HEK293T (cell line): ENCODE data around the gene NKAP.
"Not testable (repeated sequence)": the region's sequence is repeated elsewhere in the genome, so short reads cannot be mapped to it uniquely, and the experiment has no call there.

Experiments used
- CTCF ChIA-PET: fragments of 350-600 bp; formaldehyde crosslinking; extraction: SDS; loops from one replicate; lab custom pipeline; 2021; ENCODE audit warnings: antibody characterized with exemption, inconsistent platforms; lab: Yijun Ruan, JAX
- POLR2A ChIA-PET: fragments of 350-600 bp; formaldehyde crosslinking; extraction: SDS; loops from one replicate; lab custom pipeline; 2020; ENCODE audit warnings: antibody characterized with exemption, inconsistent platforms; lab: Yijun Ruan, JAX
- DNase-seq: peaks from one replicate; pipeline ENCODE4 v3.0.0; 2012; ENCODE audit warnings: mixed read lengths; ENCODE audit errors: extremely low spot score
- ARNT ChIP-seq: fragments of 450-650 bp; IDR thresholded peaks from 2 replicates; pipeline ENCODE4 v1.6.1; 2017; ENCODE audit warnings: mild to moderate bottlenecking
- BHLHE40 ChIP-seq: fragments of 450-650 bp; IDR thresholded peaks from 2 replicates; pipeline ENCODE4 v1.6.1; 2016; ENCODE audit warnings: mild to moderate bottlenecking, moderate library complexity, borderline replicate concordance
- CTBP1 ChIP-seq: fragments of 450-650 bp; IDR thresholded peaks from 2 replicates; pipeline ENCODE4 v1.6.1; 2016; ENCODE audit warnings: borderline replicate concordance
- ELF4 ChIP-seq: fragments of 450-650 bp; IDR thresholded peaks from 2 replicates; pipeline ENCODE4 v1.6.1; 2017; ENCODE audit warnings: antibody characterized with exemption
- FOXA1 ChIP-seq: fragments of 450-650 bp; IDR thresholded peaks from 2 replicates; pipeline ENCODE4 v1.6.1; 2016; ENCODE audit warnings: mild to moderate bottlenecking
- FOXK2 ChIP-seq: fragments of 450-650 bp; IDR thresholded peaks from 2 replicates; pipeline ENCODE4 v1.6.1; 2016; ENCODE audit warnings: mild to moderate bottlenecking
- FOXM1 ChIP-seq: fragments of 450-650 bp; IDR thresholded peaks from 2 replicates; pipeline ENCODE4 v1.6.1; 2017; ENCODE audit warnings: mild to moderate bottlenecking, borderline replicate concordance
- HDGF ChIP-seq: fragments of 450-650 bp; IDR thresholded peaks from 2 replicates; pipeline ENCODE4 v1.6.1; 2017; ENCODE audit warnings: antibody characterized with exemption, borderline replicate concordance
- L3MBTL2 ChIP-seq: fragments of 450-650 bp; conservative IDR thresholded peaks from 2 replicates; pipeline ENCODE4 v1.6.1; 2016; ENCODE audit warnings: mild to moderate bottlenecking
- LEF1 ChIP-seq: fragments of 450-650 bp; IDR thresholded peaks from 2 replicates; pipeline ENCODE4 v1.6.1; 2017; ENCODE audit warnings: mild to moderate bottlenecking, borderline replicate concordance
- NFRKB ChIP-seq: fragments of 450-650 bp; IDR thresholded peaks from 2 replicates; pipeline ENCODE4 v1.6.1; 2016; ENCODE audit warnings: mild to moderate bottlenecking, moderate library complexity
- PKNOX1 ChIP-seq: fragments of 450-650 bp; IDR thresholded peaks from 2 replicates; pipeline ENCODE4 v1.6.1; 2016
- SP1 ChIP-seq: fragments of 450-650 bp; IDR thresholded peaks from 2 replicates; pipeline ENCODE4 v1.6.1; 2017
- SUZ12 ChIP-seq: fragments of 450-650 bp; IDR thresholded peaks from 2 replicates; pipeline ENCODE4 v1.6.1; 2016; ENCODE audit warnings: mild to moderate bottlenecking
- TARDBP ChIP-seq: fragments of 450-650 bp; IDR thresholded peaks from 2 replicates; pipeline ENCODE4 v1.6.1; 2016
- ZNF384 ChIP-seq: fragments of 450-650 bp; IDR thresholded peaks from 2 replicates; pipeline ENCODE4 v1.6.1; 2016

The NKAP gene

GRCh38 chrX:119983494-119983893, 39.9 kb upstream of the NKAP start:
- CTCF ChIA-PET: no interaction called here
- DNase-seq: no peak
- POLR2A ChIA-PET: no interaction called here
- TF ChIP-seq FOXA1: no peak
- no peak for TF ChIP-seq ARNT
- no peak for TF ChIP-seq SP1
- TF ChIP-seq ELF4: no peak
- TF ChIP-seq FOXK2: no peak
- no peak for TF ChIP-seq NFRKB
- TF ChIP-seq L3MBTL2: no peak
- TF ChIP-seq BHLHE40: no peak
- TF ChIP-seq LEF1: no peak
- TF ChIP-seq SUZ12: no peak
- no peak for TF ChIP-seq PKNOX1
- no peak for TF ChIP-seq CTBP1
- TF ChIP-seq ZNF384: no peak
- TF ChIP-seq TARDBP: no peak
- no peak for TF ChIP-seq FOXM1
- TF ChIP-seq HDGF: no peak

- ChIA-PET POLR2A (no interaction called here), CTCF (interaction anchor here (0.6 to 1.7 kb wide), 10 partner anchors 9 to 1380 kb away, joined by 3 to 8 read pairs (median 4); no protein-coding TSS in a partner anchor)
- TF ChIP-seq ARNT: no peak
- peak; percentile 49; the same call in 1 of the 2 replicates for TF ChIP-seq TARDBP
- TF ChIP-seq CTBP1: no peak
- TF ChIP-seq FOXA1: no peak
- DNase-seq: no peak
Observed at GRCh38 chrX:119982145-119982544, 38.6 kb upstream of the NKAP start.

- peak; percentile 73 for DNase-seq
- CTCF ChIA-PET: interaction anchor here (0.6 to 1.7 kb wide), 11 partner anchors 10 to 1379 kb away, joined by 3 to 8 read pairs (median 4); no protein-coding TSS in a partner anchor
- TF ChIP-seq ARNT: no peak
- peak; percentile 95 for TF ChIP-seq PKNOX1
- peak; percentile 91 for TF ChIP-seq ZNF384
- POLR2A ChIA-PET: no interaction called here
Observed at GRCh38 chrX:119981286-119982070, 37.9 kb upstream of the NKAP start.

- POLR2A ChIA-PET, DNase-seq, CTCF ChIA-PET: not testable (repeated sequence)
Observed at GRCh38 chrX:119977172-119977571, 33.6 kb upstream of the NKAP start.

- no peak for DNase-seq
- TF ChIP-seq L3MBTL2: no peak
- no peak for TF ChIP-seq TARDBP
- no peak for TF ChIP-seq FOXA1
- no peak for TF ChIP-seq FOXK2
- TF ChIP-seq CTBP1: no peak
- TF ChIP-seq ARNT: no peak
- no peak for TF ChIP-seq NFRKB
- TF ChIP-seq LEF1: no peak
- TF ChIP-seq SUZ12: no peak
- no peak for TF ChIP-seq SP1
- no peak for TF ChIP-seq PKNOX1
- TF ChIP-seq FOXM1: no peak
- TF ChIP-seq BHLHE40: no peak
- no peak for TF ChIP-seq HDGF
- no peak for TF ChIP-seq ELF4
- TF ChIP-seq ZNF384: no peak
- ChIA-PET CTCF (no interaction called here), POLR2A (no interaction called here)
Observed at GRCh38 chrX:119971184-119971583, 27.6 kb upstream of the NKAP start.

- DNase-seq: no peak
- POLR2A ChIA-PET: no interaction called here
- CTCF ChIA-PET: no interaction called here
- no peak for TF ChIP-seq LEF1
- TF ChIP-seq FOXM1: no peak
- no peak for TF ChIP-seq FOXA1
- no peak for TF ChIP-seq ELF4
- no peak for TF ChIP-seq FOXK2
- no peak for TF ChIP-seq CTBP1
- no peak for TF ChIP-seq L3MBTL2
- no peak for TF ChIP-seq NFRKB
- no peak for TF ChIP-seq SUZ12
- TF ChIP-seq BHLHE40: no peak
- no peak for TF ChIP-seq ARNT
- TF ChIP-seq TARDBP: no peak
- TF ChIP-seq HDGF: no peak
Observed at GRCh38 chrX:119970574-119970973, 27.0 kb upstream of the NKAP start.

- DNase-seq, CTCF ChIA-PET, POLR2A ChIA-PET: not testable (repeated sequence)
Observed at GRCh38 chrX:119966837-119967236, 23.3 kb upstream of the NKAP start.
